GM19455 (cell line): ENCODE results near the gene RTL1.

Experiments used
- ATAC-seq: cut with Tn5 transposase; IDR thresholded peaks from one replicate; pipeline ENCODE4 v1.9.1; 2021; ENCODE audit not compliant: unreplicated experiment

The RTL1 gene

DNA sequence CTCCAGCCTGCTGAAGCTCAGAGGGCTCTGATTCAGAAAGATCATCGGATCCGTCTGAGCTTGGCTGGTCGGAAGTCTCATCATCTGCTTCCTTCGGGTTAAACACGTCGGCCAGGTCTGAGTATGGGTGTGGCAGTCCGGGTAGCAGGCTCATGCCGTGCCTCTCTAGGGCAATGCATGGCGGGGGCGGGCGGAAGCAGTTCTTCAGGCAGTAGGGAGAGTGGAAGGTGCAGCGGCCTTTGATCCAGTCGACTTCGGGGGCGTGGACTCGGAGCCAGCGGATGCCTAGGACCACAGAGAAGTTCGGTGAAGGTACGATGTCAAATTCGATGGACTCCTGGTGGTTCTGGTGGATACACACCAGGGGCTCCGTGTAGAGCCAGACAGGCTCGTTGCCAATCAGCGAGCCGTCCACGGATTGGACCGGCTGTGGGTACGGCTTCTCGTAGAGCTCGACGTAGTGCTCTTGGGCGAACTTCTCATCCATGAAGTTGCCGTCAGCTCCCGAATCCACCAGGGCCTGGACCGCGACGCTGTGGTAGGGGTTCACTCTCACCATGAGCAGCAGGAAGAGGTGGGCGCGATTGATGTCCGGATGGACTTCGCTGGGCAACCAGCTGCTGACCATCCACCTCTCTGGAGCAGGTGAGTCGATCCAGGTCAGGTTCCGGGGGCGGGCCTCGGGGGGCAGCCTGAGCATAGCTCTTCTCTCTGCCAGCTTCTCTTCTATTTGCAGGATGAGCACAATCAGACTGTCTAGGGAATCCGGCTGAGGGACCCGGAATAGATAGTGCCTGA, 20.3 kb downstream of the RTL1 start:
- ATAC-seq = no peak

DNA sequence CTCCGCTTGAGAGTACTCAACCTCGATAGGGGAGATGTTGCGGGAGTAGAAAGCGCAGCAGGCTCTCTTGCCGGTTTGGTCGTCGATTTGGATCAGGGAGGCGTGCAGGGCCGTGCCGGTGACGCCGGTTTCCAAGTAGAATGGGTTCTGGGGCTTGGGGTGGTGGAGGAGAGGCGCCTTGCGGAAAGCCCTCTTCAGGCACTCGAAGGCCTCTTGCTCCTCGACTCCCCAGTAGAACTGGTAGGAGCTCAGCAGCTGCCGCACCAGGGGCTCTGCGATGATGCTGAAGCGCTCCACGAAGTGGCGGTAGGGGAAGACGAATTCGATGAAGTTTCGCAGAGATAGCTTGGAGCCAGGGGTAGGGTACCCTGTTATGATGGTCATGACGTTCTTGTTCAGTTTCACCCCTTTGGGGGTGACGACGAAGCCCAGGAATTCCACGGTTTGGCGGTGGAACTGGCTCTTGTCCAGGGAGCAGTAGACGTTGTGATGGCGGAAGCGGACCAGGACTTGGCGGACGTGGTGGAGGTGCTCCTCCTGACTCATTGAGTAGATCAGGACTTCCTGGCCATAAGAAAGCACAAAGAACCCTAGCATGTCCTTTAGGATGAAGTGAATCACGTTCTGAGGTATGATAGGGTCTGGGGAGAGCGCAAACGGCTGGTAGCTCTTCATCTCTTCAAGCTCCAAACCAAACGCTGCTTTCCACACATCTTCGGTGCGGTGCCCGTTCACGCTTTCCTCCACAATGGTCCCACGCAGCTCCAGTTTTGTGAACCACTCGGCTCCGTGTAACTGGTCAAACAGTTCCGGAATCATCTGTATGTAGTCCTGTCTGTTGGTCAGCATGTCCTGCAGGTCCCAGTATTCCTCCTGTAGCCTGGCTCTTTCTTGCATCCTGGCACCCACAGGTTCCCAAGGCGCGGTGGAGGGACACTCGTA, 21.2 kb downstream of the RTL1 start:
- ATAC-seq = no peak

DNA sequence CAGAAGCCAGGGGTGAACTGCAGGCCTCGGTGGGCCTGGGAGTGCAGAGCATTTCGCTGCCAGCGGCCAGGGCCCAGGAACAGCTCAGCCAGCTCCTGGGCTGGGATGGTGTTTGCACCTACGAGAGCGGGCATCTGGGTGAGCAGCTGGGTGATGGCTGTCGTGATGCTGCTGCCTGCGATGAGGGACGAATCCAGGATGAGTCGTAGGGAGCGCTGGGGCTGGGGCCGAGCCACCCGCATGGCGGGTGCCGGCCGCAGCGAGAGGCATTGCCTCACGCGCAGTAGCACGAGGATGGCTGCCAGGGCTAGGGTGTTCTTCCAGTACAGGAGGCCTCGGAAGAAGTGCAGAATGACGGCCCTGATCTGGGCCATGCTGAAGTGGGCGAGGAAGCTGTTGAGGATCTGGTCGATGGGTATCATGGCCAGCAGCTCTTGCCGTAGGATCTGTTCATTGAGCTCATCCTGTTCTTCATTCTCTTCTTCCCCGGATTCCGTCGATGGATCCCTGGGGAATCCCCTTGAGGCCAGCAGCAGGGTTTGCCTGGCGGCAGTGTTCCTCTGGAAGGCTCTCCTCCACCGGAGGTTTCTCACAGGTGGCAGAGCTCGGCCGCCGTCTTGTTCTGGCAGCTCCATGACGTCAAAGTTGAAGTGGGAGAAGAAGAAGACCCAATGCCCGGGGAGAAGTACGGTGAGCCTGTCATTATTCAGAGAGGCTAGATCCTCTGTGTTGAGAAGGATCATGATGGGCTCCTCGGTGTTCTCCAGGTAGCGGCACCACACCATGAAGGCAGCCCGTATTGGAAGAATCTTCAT, 22.1 kb downstream of the RTL1 start:
- no peak for ATAC-seq

DNA sequence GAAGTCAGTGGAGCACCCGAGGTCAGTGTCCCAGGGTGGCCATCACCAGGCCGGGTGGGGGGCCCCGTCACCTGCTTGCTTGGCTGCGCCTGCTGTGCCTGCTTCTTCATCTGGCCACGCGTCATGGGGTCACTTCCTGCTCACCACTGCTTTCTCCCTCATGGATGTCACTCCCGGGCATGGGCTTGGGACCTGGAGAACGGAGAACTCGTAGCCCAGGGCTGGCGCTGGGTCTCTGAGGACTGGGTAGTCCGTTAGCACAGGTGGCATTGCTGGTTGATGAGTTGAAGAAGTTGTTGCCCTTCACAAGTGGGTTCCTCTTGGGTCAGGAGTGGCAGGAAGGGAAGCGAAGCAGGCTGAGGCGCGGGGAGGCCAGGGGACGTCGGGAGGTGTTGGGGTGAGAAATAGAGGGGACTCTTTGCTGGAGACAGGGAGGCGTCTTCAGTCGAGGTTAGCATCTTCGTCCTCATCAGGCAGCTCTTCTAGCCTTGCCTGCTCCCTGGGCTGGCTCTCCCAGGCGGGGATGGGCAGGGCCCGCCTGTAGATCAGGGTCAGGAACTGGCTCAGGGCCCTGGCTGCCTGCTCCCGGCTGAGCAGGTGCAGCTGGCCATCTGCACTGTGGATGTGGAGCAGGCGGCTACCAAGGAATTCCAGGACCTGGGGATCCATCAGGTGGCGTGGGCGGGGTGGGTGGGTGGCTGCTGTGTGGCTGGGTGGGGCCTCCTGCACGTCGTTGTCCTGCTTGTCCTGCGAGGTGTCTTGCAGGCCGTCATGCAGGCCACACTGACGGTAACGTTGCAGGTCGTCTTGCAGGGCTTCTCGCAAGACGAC, 23.0 kb downstream of the RTL1 start:
- ATAC-seq = no peak

DNA sequence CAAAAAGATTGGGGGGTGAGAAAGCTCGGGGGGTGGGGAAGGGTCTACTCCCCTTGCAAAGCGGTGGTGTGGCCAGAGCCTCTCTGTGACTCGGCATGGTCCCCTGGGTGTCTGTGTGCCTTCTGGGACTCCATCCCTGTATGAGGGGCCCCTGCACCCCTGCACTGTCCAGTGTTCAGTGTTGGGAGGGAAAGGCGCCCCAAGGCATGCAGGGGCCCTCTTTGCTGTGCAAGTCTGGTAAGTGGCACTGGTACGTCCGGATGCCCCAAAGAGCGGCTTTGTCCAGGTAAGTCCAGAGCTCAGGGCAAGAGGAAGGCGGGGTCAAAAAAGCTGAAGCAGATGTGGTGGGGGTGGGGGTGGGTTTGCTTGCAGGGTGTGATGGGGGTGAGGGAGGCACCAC, 23.7 kb downstream of the RTL1 start:
- no peak for ATAC-seq

DNA sequence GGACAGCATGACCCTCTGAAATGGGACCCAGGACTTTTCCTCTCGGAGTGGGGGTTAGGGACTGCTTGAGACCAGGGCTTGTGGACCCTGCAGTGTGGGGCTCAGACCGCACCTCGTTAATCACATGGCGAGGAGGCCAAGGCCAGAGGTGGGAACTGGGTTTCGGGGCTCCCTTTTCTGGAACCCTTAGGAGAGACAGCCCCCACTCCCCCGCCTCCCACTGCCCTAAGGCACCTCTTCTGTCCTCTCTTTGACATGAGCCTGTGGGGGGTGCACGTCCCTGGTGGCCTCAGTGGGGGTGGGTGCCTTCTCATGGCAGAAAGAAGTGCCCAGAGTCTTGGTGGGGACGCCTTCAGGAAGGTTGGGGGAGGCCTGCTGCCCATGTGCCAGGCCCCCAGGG, 24.3 kb downstream of the RTL1 start:
- ATAC-seq = no peak

DNA sequence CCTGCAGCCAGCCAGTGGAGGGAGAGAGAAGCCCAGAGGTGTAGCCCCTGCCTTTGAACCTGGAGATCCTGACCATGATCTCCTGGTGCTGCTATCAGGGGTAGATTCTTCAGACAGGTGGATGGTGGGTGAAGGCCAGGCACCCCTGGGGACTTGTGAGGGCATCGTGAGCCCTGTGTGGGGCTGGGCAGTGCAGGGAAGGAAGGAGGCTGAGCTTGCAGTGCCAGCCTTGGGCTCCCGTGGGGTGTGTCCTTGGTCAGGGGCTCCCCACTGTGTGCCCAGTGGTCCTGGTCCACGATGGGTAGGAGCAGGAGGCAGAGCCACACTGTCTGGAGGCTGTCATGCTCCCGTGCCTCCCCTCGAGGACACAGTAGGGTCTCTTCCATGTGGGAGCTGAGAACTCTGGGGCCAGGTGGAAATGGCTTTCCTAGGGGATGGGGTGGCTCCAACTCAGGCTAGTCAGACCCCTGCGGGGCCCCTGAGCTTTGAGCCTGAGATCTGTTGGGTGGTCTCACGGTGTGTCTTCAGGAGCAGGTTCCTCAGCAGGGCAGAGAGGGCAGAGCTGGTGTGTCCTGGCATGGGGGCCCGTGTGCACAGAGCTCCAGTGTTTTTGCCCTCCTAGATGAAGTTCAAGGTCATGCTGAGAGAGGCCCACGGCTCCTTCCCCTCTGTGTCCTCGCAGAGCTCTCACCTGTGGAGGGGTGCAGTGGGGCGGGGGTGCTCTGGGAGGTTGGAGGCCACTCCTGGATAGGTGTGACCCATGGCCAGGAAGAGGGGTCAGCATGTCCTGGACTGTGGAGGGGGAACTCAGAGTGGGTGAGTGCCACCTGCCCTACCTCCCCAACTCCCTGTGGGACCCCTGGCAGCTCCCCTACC, 25.0 kb downstream of the RTL1 start:
- no peak for ATAC-seq

DNA sequence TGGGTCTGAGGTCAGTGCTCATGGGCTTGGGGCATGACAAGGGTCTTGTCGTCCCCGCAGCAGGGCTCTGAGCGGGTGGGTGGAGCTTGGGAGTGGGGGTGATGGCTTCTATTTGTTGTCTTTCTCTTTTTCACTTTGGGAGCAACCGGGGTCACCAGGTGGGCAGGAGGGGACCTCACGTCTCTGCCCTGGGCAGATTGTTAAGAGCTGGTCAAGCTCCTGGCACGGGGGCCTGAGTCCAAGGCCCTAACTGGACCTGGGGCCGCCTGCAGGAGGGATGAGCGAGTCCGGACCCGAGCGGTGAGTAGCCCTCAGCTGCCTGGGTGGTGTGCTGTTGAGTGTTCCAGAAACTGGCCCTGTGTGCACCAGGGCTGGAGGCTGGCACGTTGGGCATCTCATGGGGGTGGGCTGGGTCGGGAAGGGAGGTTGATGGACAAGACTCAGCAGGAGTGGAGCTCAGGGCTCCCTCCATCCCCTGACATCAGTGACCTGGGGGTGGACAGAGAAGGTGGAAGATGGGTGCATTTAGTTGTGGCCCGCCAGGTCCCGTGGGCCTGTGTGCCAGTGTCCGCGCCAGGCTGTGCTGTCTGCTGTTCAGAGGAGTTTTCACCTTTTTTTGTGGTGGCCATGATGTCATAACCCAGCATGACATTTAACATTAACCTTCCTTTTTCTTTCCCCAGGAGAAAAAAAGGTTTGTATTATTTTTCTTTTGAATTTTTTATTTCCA, 27.5 kb downstream of the RTL1 start:
- ATAC-seq = no peak

DNA sequence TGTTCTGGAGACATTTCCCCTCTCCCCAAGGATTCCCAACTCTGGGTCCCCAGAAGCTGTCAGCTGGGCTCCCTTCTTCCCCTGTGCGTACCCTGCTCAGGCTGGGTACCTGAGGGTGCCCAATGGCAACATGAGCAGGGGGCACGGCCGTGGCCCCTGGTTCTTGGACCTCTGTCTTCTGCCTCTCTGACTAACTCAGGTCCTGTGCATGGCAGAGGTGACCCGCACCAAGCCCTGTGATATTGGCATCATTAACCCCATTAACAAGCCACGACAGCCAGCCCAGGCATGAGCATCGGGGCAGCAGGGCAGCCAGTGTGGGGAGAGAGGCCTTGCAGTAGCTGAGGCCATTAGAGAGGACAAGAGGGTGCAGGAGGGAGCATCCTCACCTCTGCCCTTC, 28.4 kb downstream of the RTL1 start:
- ATAC-seq = no peak

DNA sequence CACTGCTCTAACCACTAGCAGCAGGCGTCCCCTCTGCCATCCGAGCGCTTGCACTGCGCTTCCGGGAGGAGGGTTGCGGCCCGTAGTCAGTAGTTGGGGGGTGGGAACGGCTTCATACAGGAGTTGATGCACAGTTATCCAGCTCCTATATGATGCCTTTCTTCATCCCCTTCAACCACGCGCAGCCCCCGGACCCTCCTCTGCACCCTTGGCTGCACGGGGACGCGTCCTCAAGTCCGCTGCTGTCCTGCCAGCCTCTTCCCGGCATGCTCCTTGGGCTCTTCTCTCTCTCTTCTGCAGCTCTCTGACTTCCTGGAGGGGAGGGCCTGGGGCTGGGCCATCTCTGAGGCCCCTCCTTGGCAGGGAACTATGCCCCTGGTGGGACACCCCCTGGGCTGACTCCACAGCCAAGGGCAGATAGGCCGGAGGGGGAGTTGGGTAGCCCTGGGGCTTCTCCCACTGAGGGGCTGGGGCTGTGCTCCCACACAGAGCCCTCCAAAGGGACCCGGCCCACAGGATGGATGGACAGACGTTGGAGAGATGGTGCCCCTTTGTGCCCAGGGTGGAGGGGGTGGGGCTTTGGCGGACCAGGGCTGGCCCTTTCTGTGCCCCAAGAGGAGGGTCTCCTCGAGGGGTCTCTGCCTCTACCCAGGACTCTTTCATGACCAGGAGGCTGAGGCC, 29.0 kb downstream of the RTL1 start:
- no peak for ATAC-seq

DNA sequence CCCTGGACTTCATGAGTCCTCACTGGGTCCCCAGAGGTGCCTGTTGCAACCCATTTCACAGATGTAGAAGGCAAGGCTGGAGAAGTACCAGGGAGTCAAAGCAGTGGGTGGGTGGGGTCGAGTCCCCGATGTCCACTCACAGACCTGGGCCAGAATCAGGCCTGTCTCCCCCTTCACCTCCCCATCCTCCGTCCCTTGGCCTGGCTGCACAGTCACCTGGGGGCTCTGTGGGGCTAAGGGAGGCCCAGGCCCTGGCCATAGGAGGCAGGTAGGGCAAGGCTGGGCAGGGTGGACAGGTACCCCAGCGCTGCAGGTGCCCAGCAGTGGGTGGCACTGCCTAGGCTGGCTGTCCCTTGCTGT, 29.5 kb downstream of the RTL1 start:
- ATAC-seq = no peak

DNA sequence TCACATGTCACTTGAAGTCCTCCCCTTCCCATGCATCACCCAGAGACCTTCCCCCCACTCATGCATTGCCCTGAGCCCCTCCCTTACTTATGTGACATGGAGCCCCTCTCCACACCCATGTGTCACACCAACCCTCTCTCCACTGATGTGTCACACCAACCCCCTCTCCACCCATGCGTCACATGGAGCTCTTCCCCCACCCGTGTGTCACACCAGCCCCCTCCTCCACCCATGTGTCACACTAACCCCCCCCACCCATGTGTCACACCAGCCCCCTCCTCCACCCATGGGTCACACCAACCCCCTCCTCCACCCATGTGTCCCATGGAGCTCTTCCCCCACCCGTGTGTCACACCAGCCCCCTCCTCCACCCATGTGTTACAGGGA, 30.4 kb downstream of the RTL1 start:
- no peak for ATAC-seq

DNA sequence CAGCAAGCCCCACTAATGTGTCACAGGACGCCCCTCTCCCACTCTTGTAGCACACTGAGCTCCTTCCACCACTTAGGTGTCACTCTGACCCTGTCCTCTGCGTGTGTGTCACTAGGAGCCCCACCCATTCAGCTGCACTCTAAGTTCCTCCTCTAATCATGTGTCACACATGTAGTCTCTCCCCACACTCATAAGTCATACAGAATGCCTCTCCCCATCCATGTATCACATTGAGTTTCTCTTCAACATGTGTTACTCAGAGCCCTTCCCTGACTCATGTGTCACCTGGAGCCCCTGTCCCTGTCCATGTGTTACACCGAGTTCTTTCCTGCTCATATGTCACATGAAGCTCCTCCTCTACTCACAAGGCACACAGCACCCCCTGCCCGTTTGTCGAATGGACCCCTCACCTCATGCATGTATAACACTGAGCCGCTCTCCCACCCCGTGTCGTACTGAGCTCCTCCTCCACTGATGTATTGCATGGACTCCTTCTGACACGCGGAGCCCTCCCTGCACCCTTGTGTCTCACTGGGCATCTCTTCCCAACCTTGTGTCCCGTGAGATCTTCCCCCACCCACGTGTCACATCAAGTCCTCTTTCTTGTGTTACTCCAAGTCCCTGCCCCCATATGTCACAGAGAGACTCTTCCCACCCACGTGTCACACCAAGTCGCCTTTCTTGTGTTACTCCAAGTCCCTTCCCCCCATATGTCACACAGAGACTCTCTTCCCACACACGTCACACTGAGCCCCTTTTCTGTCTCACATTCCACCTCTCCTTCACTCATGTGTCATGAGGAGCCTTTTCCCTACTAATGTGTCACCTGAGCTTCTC, 31.0 kb downstream of the RTL1 start:
- no peak for ATAC-seq

DNA sequence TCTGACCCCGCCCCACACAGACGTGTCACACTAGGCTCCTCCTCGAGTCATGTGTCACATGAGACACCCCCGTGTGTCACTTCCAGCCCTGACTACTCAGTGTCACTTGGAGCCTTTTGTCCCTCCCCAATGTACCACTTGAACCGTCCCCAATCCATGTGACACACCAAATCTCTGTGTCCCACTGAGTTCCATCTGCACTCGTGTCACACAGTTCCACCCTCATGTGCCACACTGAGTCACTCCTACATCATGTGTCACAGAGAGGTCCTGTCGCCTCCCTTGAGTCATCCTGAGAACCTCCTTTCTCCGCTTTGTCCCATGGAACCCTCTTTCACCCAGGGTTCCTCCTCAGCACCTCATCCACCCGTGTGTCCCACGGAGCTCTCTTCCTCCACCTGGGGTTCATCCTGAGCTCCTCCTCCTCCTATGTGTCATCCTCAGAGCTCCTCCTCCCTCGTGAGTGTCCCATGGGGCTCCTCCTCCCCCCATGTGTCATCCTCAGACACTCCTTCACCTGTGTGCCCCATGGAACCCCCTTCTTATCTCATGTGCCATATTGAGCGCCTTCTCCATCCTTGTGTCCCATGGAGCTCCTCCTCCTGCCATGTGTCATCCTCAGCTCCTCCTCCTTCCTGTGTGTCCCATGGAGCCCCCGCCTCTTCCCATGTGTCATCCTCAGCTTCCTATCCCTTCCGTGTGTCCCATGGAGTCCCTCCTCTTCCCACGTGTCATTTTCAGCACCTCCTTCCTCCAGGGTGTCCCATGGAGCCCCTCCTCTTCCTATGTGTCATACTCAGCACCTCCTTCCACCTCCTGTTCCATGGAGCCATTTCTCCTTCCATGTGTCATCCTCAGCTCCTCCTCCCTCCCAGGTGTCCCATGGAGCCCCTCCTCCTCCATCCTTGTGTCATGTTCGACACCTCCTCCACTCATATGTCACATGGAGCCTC, 32.0 kb downstream of the RTL1 start:
- no peak for ATAC-seq

DNA sequence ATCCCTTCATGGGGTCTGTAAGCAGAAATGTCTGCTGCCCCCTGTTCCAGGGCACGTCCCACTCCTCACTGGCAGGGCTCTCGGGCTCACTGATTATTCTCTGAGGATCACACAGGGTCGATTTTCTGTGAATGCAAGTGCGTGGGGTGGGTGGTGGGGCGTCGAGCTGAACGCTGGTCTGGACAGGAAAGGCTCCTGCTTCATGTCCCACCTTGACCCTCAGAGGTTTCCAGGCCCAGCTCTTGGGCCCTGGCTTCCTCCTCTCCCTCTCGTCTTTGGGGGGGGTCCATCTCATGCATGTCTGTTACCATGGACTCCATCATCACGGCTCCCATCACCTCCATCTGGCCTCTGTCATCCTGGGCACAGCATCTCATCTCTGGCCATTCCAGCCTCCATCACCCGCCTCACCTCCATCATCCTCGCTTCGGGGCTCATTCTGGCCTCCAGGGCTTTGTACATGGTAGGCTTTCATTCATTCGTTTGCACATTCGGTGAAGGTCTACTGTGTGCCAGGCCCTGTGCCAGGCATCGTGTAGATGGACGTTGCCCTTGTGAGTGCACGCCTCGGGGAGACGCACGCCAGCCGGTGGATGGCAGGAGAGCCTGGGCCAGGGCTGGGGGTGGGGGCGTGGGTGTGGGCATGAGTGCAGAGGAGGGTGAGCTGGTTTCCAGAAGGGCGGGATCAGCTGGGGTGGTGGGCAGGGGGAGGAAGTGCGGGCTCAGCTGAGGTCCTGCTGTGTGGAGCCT, 34.7 kb downstream of the RTL1 start:
- no peak for ATAC-seq
